IMR-90 (cell line): ENCODE measurements around the gene CNPY3. TPM values are rescaled to one million over a fixed set of nuclear protein-coding genes. Genes with fewer than 3 reads are reported as not detected.

ENCODE experiments used
- NFE2L2 ChIP-seq: fragments of 150-350 bp; IDR thresholded peaks from 2 replicates; pipeline ENCODE4 v1.6.1; 2016; ENCODE audit warnings: low read depth, mild to moderate bottlenecking, low read length
- SMC3 ChIP-seq: fragments of 150-350 bp; IDR thresholded peaks from 2 replicates; pipeline ENCODE4 v1.6.1; 2016; ENCODE audit warnings: low read depth, mild to moderate bottlenecking, antibody characterized with exemption, low read length, moderate library complexity
- polyA plus RNA-seq, 3 experiments: library from polyadenylated mRNA; depleted of rRNA; stranded (reverse); fragments of >200 nt; gene quantifications; 2 replicates each; pipeline ENCODE4 v1.2.3, GENCODE V29; 2012; ENCODE audit warnings: low replicate concordance in 1 of 3
- total RNA-seq: library from RNA; depleted of rRNA; stranded (reverse); fragments of >200 nt; gene quantifications from 2 replicates; pipeline ENCODE4 v1.2.3, GENCODE V29; 2012
- TF ChIP-seq, protein P1 (sequence below): conservative IDR thresholded peaks from 2 replicates; pipeline ENCODE4 v1.5.1; 2012; ENCODE audit warnings: mild to moderate bottlenecking, low read depth, low read length, improper control_type of control experiment

CNPY3 gene
- total and polyA plus RNA-seq, 2 of the 4 experiments (the other 2 are of a cell fraction), result 13.3 to 39.2 TPM

DNA sequence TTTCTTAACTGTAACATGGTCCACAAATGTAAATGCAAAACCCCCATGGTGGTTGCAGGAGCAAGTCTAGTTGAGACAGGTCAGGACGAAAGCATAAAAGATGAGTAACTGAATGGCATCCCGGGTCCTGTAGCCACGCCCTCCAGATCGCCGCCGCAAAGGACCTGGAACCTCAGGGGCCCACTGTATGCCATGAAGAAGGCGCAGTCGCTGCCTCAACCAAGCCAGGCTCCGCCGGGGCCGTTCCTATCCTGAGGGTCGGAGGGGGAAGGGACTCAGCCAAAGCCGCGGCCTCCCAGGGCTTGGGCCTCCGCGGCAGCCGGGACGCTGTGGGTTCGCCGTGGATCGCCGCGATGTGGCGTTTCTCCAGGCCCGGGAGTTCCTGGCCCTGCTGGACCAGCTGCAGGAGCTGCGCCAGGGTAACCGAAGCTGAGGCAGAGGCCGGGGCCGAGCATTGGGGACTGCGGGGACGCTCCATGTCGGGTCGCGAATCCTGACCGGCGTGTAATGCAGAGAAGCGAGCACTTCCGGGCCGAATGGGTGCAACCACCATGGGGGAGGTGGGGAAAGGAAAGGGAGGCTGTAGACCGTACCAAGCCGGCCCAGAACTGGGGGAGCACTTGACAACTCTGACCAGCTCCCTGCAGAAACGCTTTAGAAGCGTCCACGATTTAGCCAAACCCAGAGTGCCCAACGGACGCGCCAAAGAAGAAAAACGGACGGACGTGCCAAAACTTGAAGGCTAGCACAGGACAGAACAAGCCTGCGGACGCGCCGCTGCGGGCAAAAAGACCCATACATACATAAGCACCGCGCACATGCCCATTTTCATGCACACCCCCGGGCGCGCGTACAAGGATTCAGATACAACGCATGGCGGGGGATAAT is 38.7 kb upstream of the CNPY3 start (continued):
- TF ChIP-seq, protein P1, sequence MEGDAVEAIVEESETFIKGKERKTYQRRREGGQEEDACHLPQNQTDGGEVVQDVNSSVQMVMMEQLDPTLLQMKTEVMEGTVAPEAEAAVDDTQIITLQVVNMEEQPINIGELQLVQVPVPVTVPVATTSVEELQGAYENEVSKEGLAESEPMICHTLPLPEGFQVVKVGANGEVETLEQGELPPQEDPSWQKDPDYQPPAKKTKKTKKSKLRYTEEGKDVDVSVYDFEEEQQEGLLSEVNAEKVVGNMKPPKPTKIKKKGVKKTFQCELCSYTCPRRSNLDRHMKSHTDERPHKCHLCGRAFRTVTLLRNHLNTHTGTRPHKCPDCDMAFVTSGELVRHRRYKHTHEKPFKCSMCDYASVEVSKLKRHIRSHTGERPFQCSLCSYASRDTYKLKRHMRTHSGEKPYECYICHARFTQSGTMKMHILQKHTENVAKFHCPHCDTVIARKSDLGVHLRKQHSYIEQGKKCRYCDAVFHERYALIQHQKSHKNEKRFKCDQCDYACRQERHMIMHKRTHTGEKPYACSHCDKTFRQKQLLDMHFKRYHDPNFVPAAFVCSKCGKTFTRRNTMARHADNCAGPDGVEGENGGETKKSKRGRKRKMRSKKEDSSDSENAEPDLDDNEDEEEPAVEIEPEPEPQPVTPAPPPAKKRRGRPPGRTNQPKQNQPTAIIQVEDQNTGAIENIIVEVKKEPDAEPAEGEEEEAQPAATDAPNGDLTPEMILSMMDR, result no peak
- TF ChIP-seq SMC3 (no peak), NFE2L2 (no peak)
